HG03064 (cell line): ENCODE results near the gene MRPL10.

Experiments
- ATAC-seq: cut with Tn5 transposase; IDR thresholded peaks from one replicate; pipeline ENCODE4 v1.9.1; 2021; ENCODE audit warnings: low read depth; ENCODE audit not compliant: unreplicated experiment

The MRPL10 gene

GRCh38 chr17:47816947-47817346 is 14.4 kb downstream of the MRPL10 start:
- ATAC-seq = no peak

- ATAC-seq = no peak
Observed at GRCh38 chr17:47816111-47816735, 15.1 kb downstream of the MRPL10 start.

- no peak for ATAC-seq
Observed at GRCh38 chr17:47815106-47815918, 16.0 kb downstream of the MRPL10 start.

GRCh38 chr17:47813512-47814031 is 17.8 kb downstream of the MRPL10 start:
- ATAC-seq = no peak

GRCh38 chr17:47813077-47813476 is 18.3 kb downstream of the MRPL10 start:
- no peak for ATAC-seq

GRCh38 chr17:47812146-47812920 is 19.0 kb downstream of the MRPL10 start:
- ATAC-seq = no peak

GRCh38 chr17:47811709-47812108 is 19.6 kb downstream of the MRPL10 start:
- ATAC-seq = no peak

GRCh38 chr17:47810901-47811635 is 20.3 kb downstream of the MRPL10 start:
- no peak for ATAC-seq

- no peak for ATAC-seq
Observed at GRCh38 chr17:47810200-47810821, 21.0 kb downstream of the MRPL10 start.

GRCh38 chr17:47808830-47809480 is 22.4 kb downstream of the MRPL10 start:
- ATAC-seq = no peak

- no peak for ATAC-seq
Observed at GRCh38 chr17:47808036-47808829, 23.1 kb downstream of the MRPL10 start.

- no peak for ATAC-seq
Observed at GRCh38 chr17:47807421-47807820, 23.9 kb downstream of the MRPL10 start.

GRCh38 chr17:47806913-47807255 is 24.5 kb downstream of the MRPL10 start:
- ATAC-seq = no peak

GRCh38 chr17:47806026-47806912 is 25.1 kb downstream of the MRPL10 start:
- ATAC-seq = no peak

- no peak for ATAC-seq
Observed at GRCh38 chr17:47804461-47804860, 26.9 kb downstream of the MRPL10 start.

- ATAC-seq = no peak
Observed at GRCh38 chr17:47803751-47804150, 27.6 kb downstream of the MRPL10 start.

GRCh38 chr17:47803201-47803600 is 28.1 kb downstream of the MRPL10 start:
- no peak for ATAC-seq
